GM19468 (cell line): ENCODE data around the gene XYLT1.

Experiments
- ATAC-seq: cut with Tn5 transposase; IDR thresholded peaks from one replicate; pipeline ENCODE4 v1.9.1; 2021; ENCODE audit warnings: mild to moderate bottlenecking, moderate library complexity, moderate number of reproducible peaks; ENCODE audit not compliant: unreplicated experiment; ENCODE audit errors: extremely low read depth

The XYLT1 gene

DNA sequence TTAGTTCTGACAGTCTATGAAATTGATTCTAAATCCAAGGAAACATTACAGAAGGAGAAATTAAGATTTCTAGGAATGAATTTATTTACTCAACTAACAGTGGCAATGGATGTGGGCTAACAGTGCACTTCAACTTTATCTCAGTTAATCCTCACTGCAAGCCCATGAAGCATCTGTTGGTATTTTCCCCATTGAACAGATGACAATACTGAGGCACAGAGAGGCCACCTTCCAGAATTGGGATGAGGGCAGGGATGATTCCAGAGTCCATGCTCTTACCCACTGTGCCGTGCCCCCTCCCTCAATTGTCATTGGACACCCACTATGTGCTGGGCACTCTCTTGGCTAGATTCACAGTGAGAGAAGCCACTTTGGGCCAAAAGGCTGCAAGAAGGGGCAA, 89.0 kb downstream of the XYLT1 start:
- no peak for ATAC-seq

GRCh38 chr16:17380613-17381012, 90.1 kb downstream of the XYLT1 start:
- ATAC-seq, result no peak

DNA sequence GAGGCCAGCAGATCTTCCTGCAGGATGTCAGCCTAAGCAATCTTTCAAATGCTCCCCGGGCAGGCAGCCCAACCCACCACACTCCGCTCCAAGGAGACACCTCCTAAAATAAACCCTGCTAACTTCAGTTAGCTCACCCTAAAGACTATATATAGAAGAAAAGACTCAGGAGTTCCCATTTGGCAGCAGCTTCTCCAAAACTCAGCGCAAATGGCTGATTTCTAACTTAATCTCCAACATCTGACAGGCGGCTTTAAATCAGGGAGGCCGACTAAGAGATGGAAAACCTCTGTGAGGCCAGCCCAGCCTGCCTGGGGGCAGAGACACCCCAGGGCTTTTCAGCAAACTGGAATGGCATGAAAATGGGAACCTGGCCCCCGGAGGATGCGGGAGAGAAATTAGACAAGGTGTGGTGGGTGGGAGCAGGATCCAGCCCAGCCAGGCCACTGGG, 91.6 kb downstream of the XYLT1 start:
- no peak for ATAC-seq

DNA sequence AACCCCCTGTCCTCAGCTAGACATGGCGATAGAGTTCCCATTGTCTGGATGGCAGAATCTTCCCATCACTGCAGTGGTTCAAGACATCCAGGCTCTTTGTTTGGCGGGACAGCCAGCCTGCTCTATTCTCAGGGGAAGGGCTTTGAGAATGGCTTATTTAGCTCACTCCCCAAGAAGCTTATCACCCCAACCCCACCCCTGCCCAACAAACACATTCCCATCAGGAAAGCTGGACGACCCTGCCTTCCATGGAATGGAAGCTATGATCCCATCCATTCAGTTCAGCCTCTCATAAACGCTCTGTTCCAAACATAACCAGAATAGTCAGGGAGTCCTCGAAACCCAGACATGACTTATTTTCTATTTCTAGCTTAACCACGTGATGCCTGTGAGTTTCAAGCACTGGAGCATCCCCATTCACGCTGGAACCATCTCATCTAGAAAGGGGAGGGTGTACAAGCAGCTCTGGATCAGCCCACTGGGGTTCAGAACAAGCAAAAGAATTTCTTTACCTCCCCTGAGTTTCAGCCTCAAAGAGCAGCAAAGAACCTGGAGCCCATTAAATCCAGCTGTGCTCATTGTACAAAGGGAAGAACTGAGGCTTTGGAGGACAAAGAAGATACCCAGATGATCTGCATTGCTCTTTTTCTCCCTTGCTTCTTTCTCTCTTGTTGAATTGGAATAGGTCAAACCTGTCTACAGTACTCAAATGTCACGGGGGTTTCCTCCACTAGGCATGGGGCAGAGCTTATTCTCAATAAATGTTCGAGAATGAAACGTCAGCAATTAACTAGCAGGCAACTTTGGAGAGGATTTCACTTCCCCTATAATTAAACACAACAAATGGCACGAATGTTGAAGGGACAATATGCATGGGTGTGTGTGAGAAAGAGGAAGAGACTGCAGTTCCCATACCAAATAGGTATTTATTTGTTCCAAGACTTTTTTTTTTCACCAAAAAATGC, 93.1 kb downstream of the XYLT1 start:
- no peak for ATAC-seq

DNA sequence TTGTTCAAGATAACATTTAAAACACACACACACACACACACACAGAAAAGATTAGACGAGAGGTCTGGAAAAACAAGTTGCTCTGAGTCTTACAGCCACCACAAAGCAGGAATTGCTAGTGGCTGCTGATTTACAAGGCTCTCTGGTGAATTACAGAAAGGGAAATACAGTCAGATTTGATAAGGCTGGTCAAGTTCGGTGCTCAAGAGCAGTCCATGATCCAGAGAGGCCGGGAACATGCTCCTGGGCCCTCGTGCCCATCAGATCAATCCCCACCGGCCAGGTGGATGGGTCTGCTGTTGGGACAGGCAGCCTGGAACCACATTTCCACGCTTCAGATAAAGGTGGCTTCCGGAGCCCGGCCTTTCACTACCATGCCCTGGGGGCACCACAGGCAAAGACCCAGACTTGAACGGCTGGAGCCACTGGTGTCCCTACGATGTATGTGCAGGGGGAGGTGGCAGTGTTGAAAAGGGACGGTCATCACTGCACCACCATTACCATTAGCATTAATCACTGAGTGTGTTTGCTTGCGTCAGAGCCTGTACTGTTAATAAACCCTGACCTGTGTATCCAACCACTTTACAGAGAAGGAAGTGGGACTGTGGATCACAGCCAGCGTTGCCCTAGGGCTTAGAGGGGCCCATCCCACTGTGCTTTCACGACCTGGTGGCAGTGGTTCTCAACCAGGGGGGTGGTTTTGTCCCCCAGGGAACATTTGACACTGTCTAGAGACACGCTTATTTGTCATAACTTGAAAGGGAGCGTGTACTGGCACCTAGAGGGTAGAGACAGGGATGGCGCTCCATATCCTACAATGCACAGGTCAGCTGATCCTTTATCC, 95.1 kb downstream of the XYLT1 start:
- ATAC-seq, result no peak

- no peak for ATAC-seq
These were observed 96.0 kb downstream of the XYLT1 start for GRCh38 chr16:17374668-17375255.

GRCh38 chr16:17373533-17373932, 97.2 kb downstream of the XYLT1 start:
- ATAC-seq, result no peak

DNA sequence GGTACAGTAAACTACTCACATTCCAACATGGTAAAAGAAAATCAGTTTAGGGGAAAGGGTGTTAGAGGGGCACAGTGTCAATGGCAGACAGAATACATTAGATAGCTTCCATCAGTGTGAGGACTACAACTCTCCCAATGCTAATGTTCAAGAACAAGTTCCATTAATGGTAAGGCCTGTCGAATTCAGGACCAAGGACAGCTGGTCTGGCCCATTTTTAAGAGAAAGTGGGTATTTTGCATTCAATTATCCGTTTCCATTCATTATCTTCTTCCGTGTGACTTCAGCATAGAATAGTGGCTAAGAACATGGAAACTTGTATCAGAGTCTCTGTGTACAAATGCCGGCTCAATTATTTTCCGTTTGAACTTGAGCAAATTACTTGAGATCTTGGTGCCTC, 98.4 kb downstream of the XYLT1 start:
- ATAC-seq, result no peak

GRCh38 chr16:17371299-17371698, 99.5 kb downstream of the XYLT1 start:
- no peak for ATAC-seq

- ATAC-seq, result no peak
These were observed 100.0 kb downstream of the XYLT1 start for GRCh38 chr16:17370731-17371285.

DNA sequence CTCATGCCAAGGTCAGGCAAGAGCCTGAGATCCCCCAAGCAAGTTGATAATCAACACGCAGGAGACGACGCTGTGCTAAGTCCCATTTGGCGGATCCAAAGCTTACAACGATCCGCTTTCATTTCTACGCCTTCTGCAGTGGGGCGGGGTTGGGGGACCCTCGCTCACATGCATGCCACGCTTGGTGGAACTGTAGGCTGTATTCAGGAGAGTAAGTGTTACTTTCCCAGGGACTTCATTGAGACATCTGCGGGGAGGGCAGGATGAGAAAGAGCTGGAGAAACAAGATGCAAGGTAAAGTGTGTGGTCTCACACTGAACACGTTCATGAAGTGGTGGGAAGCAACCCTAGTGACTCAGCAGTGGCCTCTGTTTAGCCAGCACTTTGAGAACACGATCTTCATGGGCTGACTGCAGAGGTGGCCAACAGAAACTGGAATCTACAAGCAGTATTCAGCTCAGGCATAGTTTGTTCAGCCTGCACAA, 100.5 kb downstream of the XYLT1 start:
- no peak for ATAC-seq

GRCh38 chr16:17369421-17370222, 101.1 kb downstream of the XYLT1 start:
- ATAC-seq, result no peak

- ATAC-seq, result no peak
These were observed 101.8 kb downstream of the XYLT1 start for GRCh38 chr16:17368951-17369350.

DNA sequence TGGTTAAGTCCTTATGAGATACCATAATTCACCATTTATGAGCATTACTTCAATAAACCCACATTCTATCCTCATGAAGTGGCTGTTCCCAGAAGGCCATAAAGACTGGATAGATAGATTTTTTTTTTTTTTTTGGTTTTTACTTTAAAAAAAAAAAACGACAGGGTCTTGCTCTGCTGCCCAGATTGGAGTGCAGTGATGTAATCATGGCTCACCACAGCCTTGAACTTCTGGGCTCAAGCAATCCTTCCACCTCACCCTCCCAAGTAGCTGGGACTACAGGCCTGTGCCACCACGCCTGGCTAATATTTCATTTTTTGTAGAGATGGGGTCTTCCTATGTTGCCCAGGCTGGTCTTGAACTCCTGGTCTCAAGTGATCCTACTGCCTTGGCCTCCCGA, 102.3 kb downstream of the XYLT1 start:
- ATAC-seq, result no peak

GRCh38 chr16:17367923-17368322, 102.8 kb downstream of the XYLT1 start:
- ATAC-seq, result no peak

DNA sequence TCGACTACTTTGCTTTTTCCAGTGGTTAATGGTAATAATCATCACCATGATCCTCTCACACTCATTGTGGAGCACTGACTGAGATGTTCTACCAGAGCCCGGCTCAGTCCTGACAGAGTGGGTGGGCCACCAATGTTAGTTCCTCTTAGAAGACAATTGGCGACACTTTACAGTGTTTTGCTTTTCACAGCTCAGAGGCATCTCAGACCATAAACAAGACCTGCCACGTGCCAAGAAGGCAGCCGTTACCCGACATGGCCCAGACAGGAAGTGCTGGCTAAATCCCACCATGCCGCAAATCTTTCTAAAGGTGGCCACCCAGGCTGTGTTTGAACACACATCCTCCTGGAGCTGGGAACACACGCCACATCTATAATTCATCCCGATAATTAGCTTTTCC, 103.7 kb downstream of the XYLT1 start:
- no peak for ATAC-seq

GRCh38 chr16:17366299-17366961, 104.3 kb downstream of the XYLT1 start:
- no peak for ATAC-seq

GRCh38 chr16:17365591-17366298, 105.0 kb downstream of the XYLT1 start:
- no peak for ATAC-seq
